Measurements from ENCODE around the gene KIR2DL4. TPM values are rescaled to one million over a fixed set of nuclear protein-coding genes. Genes with fewer than 3 reads are reported as not detected.
"Not testable (repeated sequence)": the region's sequence is repeated elsewhere in the genome, so short reads cannot be mapped to it uniquely, and the experiment has no call there.

Gene KIR2DL4
- total RNA-seq, 1 donor from 2014 or later, result not detected

GRCh38 chr19:54805665-54806515, 2.5 kb downstream of the KIR2DL4 start:
- no peak for DNase-seq (ENCODE audit: low spot score)
- Histone ChIP-seq H3K4me2 (no peak overlapping the region), H3K4me3 (no peak overlapping the region), H3K4me1 (no peaks in the 10 kb centered on the region), H4K20me1 (ENCODE audit: low read depth) (no peaks in the 10 kb centered on the region), H3K9ac (no peak overlapping the region), H3F3A (ENCODE audit: low read depth) (no peaks in the 10 kb centered on the region), H3K36me3 (no peaks in the 10 kb centered on the region), H3K27ac (no peak overlapping the region), H3K79me2 (ENCODE audit: low read depth) (no peaks in the 10 kb centered on the region), H3K9me3 (ENCODE audit: low read depth) (peaks cover 3% of the 10 kb centered on the region), H2AFZ (replicated peaks) (no peak overlapping the region), H3K27me3 (no peaks in the 10 kb centered on the region)
- Mint-ChIP-seq H3K4me3 (no peak overlapping the region), H3K4me1 (no peaks in the 10 kb centered on the region), H3K9me3 (peaks cover 31% of the 10 kb centered on the region), H3K27ac (no peak overlapping the region), H3K27me3 (ENCODE audit: insufficient read depth, low read depth) (peaks cover 2% of the 10 kb centered on the region), H3K36me3 (no peaks in the 10 kb centered on the region)
- no peak for TF ChIP-seq EZH2phosphoT487 (IDR thresholded peaks at IDR 0.05)
- no peak for TF ChIP-seq CTCF (IDR thresholded peaks at IDR 0.05)
- TF ChIP-seq EZH2 (IDR thresholded peaks at IDR 0.05), result no peak

GRCh38 chr19:54806516-54806838, 3.1 kb downstream of the KIR2DL4 start:
- Histone ChIP-seq H3F3A (ENCODE audit: low read depth) (no peaks in the 10 kb centered on the region), H2AFZ (replicated peaks) (no peak overlapping the region), H3K79me2 (ENCODE audit: low read depth) (no peaks in the 10 kb centered on the region), H3K9me3 (ENCODE audit: low read depth) (peaks cover 3% of the 10 kb centered on the region), H3K27me3 (no peaks in the 10 kb centered on the region), H3K27ac (no peak overlapping the region), H3K4me2 (no peak overlapping the region), H3K9ac (no peak overlapping the region), H3K4me3 (no peak overlapping the region), H3K4me1 (no peaks in the 10 kb centered on the region), H4K20me1 (ENCODE audit: low read depth) (no peaks in the 10 kb centered on the region), H3K36me3 (no peaks in the 10 kb centered on the region)
- no peaks in the 10 kb centered on the region for H3K36me3 Mint-ChIP-seq
- H3K4me1 Mint-ChIP-seq, result no peaks in the 10 kb centered on the region
- H3K27me3 Mint-ChIP-seq (ENCODE audit: insufficient read depth, low read depth), result peaks cover 2% of the 10 kb centered on the region
- no peak overlapping the region for H3K4me3 Mint-ChIP-seq
- DNase-seq (ENCODE audit: low spot score), result no peak
- peaks cover 30% of the 10 kb centered on the region for H3K9me3 Mint-ChIP-seq
- no peak for TF ChIP-seq EZH2phosphoT487 (IDR thresholded peaks at IDR 0.05)
- TF ChIP-seq EZH2 (IDR thresholded peaks at IDR 0.05), result no peak
- TF ChIP-seq CTCF (IDR thresholded peaks at IDR 0.05), result no peak
- no peak overlapping the region for H3K27ac Mint-ChIP-seq

- H3K4me1 Mint-ChIP-seq; DNase-seq (ENCODE audit: low spot score); H3K4me3 Mint-ChIP-seq; H3K27ac ChIP-seq; H3K4me1 ChIP-seq; H3K4me2 ChIP-seq; H3F3A ChIP-seq (ENCODE audit: low read depth); H3K9ac ChIP-seq; H3K4me3 ChIP-seq; H2AFZ ChIP-seq (replicated peaks); H3K27ac Mint-ChIP-seq; H3K27me3 ChIP-seq; H3K9me3 ChIP-seq (ENCODE audit: low read depth); H3K36me3 Mint-ChIP-seq; H4K20me1 ChIP-seq (ENCODE audit: low read depth); H3K36me3 ChIP-seq; H3K79me2 ChIP-seq (ENCODE audit: low read depth): not testable (repeated sequence)
- Mint-ChIP-seq H3K9me3 (peaks cover 38% of the 10 kb centered on the region), H3K27me3 (ENCODE audit: insufficient read depth, low read depth) (peaks cover 11% of the 10 kb centered on the region)
Observed at GRCh38 chr19:54814571-54814970, 11.2 kb downstream of the KIR2DL4 start.

- H3K4me1 ChIP-seq; H3K27me3 ChIP-seq; DNase-seq (ENCODE audit: low spot score); H3K4me1 Mint-ChIP-seq; H3K36me3 Mint-ChIP-seq; H3K27ac Mint-ChIP-seq; H3K27ac ChIP-seq; H3K9me3 ChIP-seq (ENCODE audit: low read depth); H3K36me3 ChIP-seq; H2AFZ ChIP-seq (replicated peaks); H3K4me3 ChIP-seq; H3K79me2 ChIP-seq (ENCODE audit: low read depth); H3K4me3 Mint-ChIP-seq; H3K9ac ChIP-seq; H3K4me2 ChIP-seq; H3F3A ChIP-seq (ENCODE audit: low read depth); H4K20me1 ChIP-seq (ENCODE audit: low read depth): not testable (repeated sequence)
- Mint-ChIP-seq H3K9me3 (peaks cover 39% of the 10 kb centered on the region), H3K27me3 (ENCODE audit: insufficient read depth, low read depth) (peaks cover 12% of the 10 kb centered on the region)
Observed at GRCh38 chr19:54816251-54816650, 12.8 kb downstream of the KIR2DL4 start, which contains the start of gene KIR3DL1. Gene KIR3DL1 (plus strand): TSS chr19:54816468.
